Measurements from ENCODE around the gene AGBL5. TPM values are rescaled to one million over a fixed set of nuclear protein-coding genes. Genes with fewer than 3 reads are reported as not detected.

The AGBL5 gene
- total and polyA plus RNA-seq, 4 donors = 8.6 to 22.3 (median 14.4) TPM

DNA sequence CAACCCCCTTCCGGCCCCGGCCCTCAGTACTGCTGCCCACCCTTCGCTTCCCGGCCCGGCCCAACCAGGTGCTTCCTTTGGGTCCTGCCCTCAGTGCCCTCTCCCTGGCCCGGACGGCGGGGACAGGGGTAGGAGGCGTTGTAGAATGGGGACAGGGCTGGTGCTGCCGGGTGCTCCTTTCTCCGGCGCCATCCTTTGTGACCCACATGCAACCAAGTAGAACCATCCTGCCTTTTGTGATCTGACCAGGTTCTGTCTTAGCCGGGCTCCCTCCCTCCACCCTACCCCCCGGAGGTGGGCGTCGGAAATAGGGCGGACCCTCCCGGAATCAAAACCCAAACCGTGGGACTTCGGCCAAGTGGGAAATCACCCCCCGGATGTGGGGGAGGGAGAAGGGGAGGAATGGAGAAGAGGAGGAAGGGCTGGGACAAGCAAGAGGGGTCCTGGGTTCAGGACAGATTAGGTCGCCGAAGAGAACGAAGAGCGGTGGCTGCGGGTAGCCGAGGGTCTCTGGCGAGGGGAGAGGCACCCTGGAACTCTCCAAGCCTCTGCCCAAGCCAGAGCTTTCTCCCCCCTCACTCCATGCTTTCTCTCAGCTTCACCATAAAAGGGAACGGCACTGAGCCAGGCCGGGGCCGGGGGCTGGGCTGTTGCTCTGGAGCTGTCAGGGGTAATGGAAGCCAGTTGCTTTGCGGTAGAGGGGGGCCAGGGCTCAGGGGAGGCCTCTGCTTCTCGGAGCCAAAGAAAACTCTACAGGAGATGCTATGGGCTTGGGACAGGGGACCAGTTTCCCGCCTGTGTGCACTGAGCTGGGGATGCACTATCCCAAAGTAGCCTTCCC is 20.7 kb downstream of the AGBL5 start:
- Histone ChIP-seq H3K4me1 (ENCODE audit: control insufficient read depth in 5 of 5, insufficient read depth in 5 of 5, low read length in 5 of 5) (peaks cover 11 to 69% (median 45%) of the 10 kb centered on the region in 5 donors), H3K27ac (ENCODE audit: low read depth in 1 of 2, low read length in 1 of 2) (peak overlapping the region; percentile 95 to 98), H3K36me3 (ENCODE audit: control insufficient read depth in 4 of 4, insufficient read depth in 4 of 4, low read length in 4 of 4) (peaks cover 7 to 28% (median 24%) of the 10 kb centered on the region in 4 donors), H3K9me3 (ENCODE audit: control insufficient read depth in 4 of 4, insufficient read depth in 3 of 4, low read length in 3 of 4) (no peaks in the 10 kb centered on the region), H3K9ac (ENCODE audit: insufficient read depth in 1 of 2, low read length in 2 of 2) (peak overlapping the region; percentile 2 to 65), H3K4me3 (peak overlapping the region; percentile 58), H3K27me3 (ENCODE audit: control insufficient read depth in 3 of 3, insufficient read depth in 3 of 3, low read length in 2 of 3) (no peaks in the 10 kb centered on the region)
- WGBS, 2 donors = 5 to 6% methylated on average over 31 to 34 of the region's 34 CpGs
- ATAC-seq (ENCODE audit: insufficient read depth, low FRiP score) = no peak
- peak; percentile 96 to 98 (median 98) for DNase-seq
- TF ChIP-seq CTCF (IDR thresholded peaks at IDR 0.05; ENCODE audit: control extremely low read depth, extremely low read depth) = no peak

GRCh38 chr2:27072920-27073319 is 21.5 kb downstream of the AGBL5 start:
- peaks cover 4 to 23% (median 19%) of the 10 kb centered on the region in 4 donors for H3K36me3 ChIP-seq (ENCODE audit: control insufficient read depth in 4 of 4, insufficient read depth in 4 of 4, low read length in 4 of 4)
- H3K27me3 ChIP-seq (ENCODE audit: control insufficient read depth in 3 of 3, insufficient read depth in 3 of 3, low read length in 2 of 3) = no peaks in the 10 kb centered on the region
- DNase-seq (peak in 2 of 3 donors; percentile 66 to 70), ATAC-seq (ENCODE audit: insufficient read depth, low FRiP score) (no peak)
- peak overlapping the region; percentile 95 to 98 for H3K27ac ChIP-seq (ENCODE audit: low read depth in 1 of 2, low read length in 1 of 2)
- H3K4me3 ChIP-seq = no peak overlapping the region
- peaks cover 11 to 75% (median 45%) of the 10 kb centered on the region in 5 donors for H3K4me1 ChIP-seq (ENCODE audit: control insufficient read depth in 5 of 5, insufficient read depth in 5 of 5, low read length in 5 of 5)
- WGBS, 2 donors = 75 to 78% methylated on average over 5 of the region's 5 CpGs
- peak overlapping the region in 1 of 2 donors; percentile 65 for H3K9ac ChIP-seq (ENCODE audit: insufficient read depth in 1 of 2, low read length in 2 of 2)
- no peak for TF ChIP-seq CTCF (IDR thresholded peaks at IDR 0.05; ENCODE audit: control extremely low read depth, extremely low read depth)
- no peaks in the 10 kb centered on the region for H3K9me3 ChIP-seq (ENCODE audit: control insufficient read depth in 4 of 4, insufficient read depth in 3 of 4, low read length in 3 of 4)

GRCh38 chr2:27073782-27074181 is 22.3 kb downstream of the AGBL5 start:
- TF ChIP-seq CTCF (IDR thresholded peaks at IDR 0.05; ENCODE audit: control extremely low read depth, extremely low read depth) = no peak
- Histone ChIP-seq H3K9me3 (ENCODE audit: control insufficient read depth in 4 of 4, insufficient read depth in 3 of 4, low read length in 3 of 4) (no peaks in the 10 kb centered on the region), H3K27me3 (ENCODE audit: control insufficient read depth in 3 of 3, insufficient read depth in 3 of 3, low read length in 2 of 3) (no peaks in the 10 kb centered on the region), H3K4me3 (no peak overlapping the region), H3K4me1 (ENCODE audit: control insufficient read depth in 5 of 5, insufficient read depth in 5 of 5, low read length in 5 of 5) (peaks cover 11 to 77% (median 45%) of the 10 kb centered on the region in 5 donors), H3K27ac (ENCODE audit: low read depth in 1 of 2, low read length in 1 of 2) (peak overlapping the region in 1 of 2 donors; percentile 22), H3K9ac (ENCODE audit: insufficient read depth in 1 of 2, low read length in 2 of 2) (peak overlapping the region in 1 of 2 donors; percentile 67), H3K36me3 (ENCODE audit: control insufficient read depth in 4 of 4, insufficient read depth in 4 of 4, low read length in 4 of 4) (peaks cover 0 to 20% (median 13%) of the 10 kb centered on the region in 4 donors)
- DNase-seq (peak in 2 of 3 donors; percentile 66 to 76), ATAC-seq (ENCODE audit: insufficient read depth, low FRiP score) (no peak)
- WGBS, 2 donors = 37 to 57% methylated on average over 2 of the region's 2 CpGs
